ENCODE results near the gene APOB.
"Not testable (repeated sequence)": the region's sequence is repeated elsewhere in the genome, so short reads cannot be mapped to it uniquely, and the experiment has no call there.

Gene APOB

GRCh38 chr2:21032338-21033236 is 11.3 kb downstream of the APOB start:
- no peak for DNase-seq

GRCh38 chr2:21030983-21031968 is 12.6 kb downstream of the APOB start:
- DNase-seq, result no peak

GRCh38 chr2:21029519-21029918 is 14.4 kb downstream of the APOB start:
- no peak for DNase-seq

- not testable (repeated sequence) for DNase-seq
Observed at GRCh38 chr2:21028951-21029350, 14.9 kb downstream of the APOB start.

- no peak for DNase-seq
Observed at GRCh38 chr2:21028021-21028947, 15.6 kb downstream of the APOB start.

- DNase-seq, result no peak
Observed at GRCh38 chr2:21026479-21027282, 17.2 kb downstream of the APOB start.

GRCh38 chr2:21025690-21026478 is 18.0 kb downstream of the APOB start:
- no peak for DNase-seq

GRCh38 chr2:21024722-21025389 is 19.0 kb downstream of the APOB start:
- DNase-seq, result no peak

- no peak for DNase-seq
Observed at GRCh38 chr2:21024198-21024597, 19.7 kb downstream of the APOB start.

- no peak for DNase-seq
Observed at GRCh38 chr2:21023419-21024181, 20.3 kb downstream of the APOB start.

- no peak for DNase-seq
Observed at GRCh38 chr2:21022792-21023367, 21.0 kb downstream of the APOB start.

- no peak for DNase-seq
Observed at GRCh38 chr2:21021430-21021829, 22.4 kb downstream of the APOB start.

- DNase-seq, result no peak
Observed at GRCh38 chr2:21020668-21021288, 23.1 kb downstream of the APOB start.

GRCh38 chr2:21020031-21020667 is 23.7 kb downstream of the APOB start:
- DNase-seq, result no peak

- no peak for DNase-seq
Observed at GRCh38 chr2:21019678-21020021, 24.2 kb downstream of the APOB start.

- no peak for DNase-seq
Observed at GRCh38 chr2:21019000-21019677, 24.7 kb downstream of the APOB start.

GRCh38 chr2:21018290-21018689 is 25.6 kb downstream of the APOB start:
- no peak for DNase-seq

All from activated CD4-positive, alpha-beta T cell treated with anti-CD3 and anti-CD28 coated beads, Interleukin-10, Interleukin-2, amounts not matched to agents 100 ng/mL and 50 ng/mL, durations not matched to agents 16 hours and 8 hours (primary cell).